Smooth muscle cell of the coronary artery (primary cell): Measurements from ENCODE around the gene SOX4. TPM values are rescaled to one million over a fixed set of nuclear protein-coding genes. Genes with fewer than 3 reads are reported as not detected.

Source experiments
- total RNA-seq: library from RNA; depleted of rRNA; stranded (reverse); fragments of >200 nt; gene quantifications from 2 replicates; pipeline ENCODE4 v1.2.3, GENCODE V29; 2014; ENCODE audit warnings: low replicate concordance

SOX4 gene
- total RNA-seq, result 6.2 and 61.5 TPM in 2 replicates

GRCh38 chr6:21593412-21593926 is at the start of gene SOX4:
Gene SOX4 (plus strand): TSS chr6:21593751. CDS start chr6:21594535, 784 bp downstream.

